CD4-positive, alpha-beta T cell (primary cell): Measurements from ENCODE around the gene MPZL2. TPM values are rescaled to one million over a fixed set of nuclear protein-coding genes. Genes with fewer than 3 reads are reported as not detected.
A peak's percentile ranks its signal among the peaks of the same experiment; 100 is the strongest.

ENCODE experiments used
- ATAC-seq: fragments of 200-7000 bp; cut with Tn5 transposase; one replicate; pipeline ENCODE4 v1.10.0; 2022; ENCODE audit warnings: mild to moderate bottlenecking; ENCODE audit not compliant: poor library complexity
- CTCF ChIA-PET: fragments of 350-600 bp; sonication (Branson Sonifier 250); formaldehyde crosslinking; loops from one replicate; lab custom pipeline; 2021; ENCODE audit warnings: antibody characterized with exemption, inconsistent platforms; lab: Charles Lee
- POLR2A ChIA-PET: fragments of 350-600 bp; sonication (Branson Sonifier 250); formaldehyde crosslinking; loops from one replicate; lab custom pipeline; 2021; ENCODE audit warnings: antibody characterized with exemption, inconsistent platforms; lab: Charles Lee
- DNase-seq, 14 experiments: peaks; one replicate each; pipeline ENCODE4 v3.0.0-alpha.2; 2013 to 2020; ENCODE audit warnings: mixed read lengths in 2 of 14
- H3K27ac ChIP-seq, 2 donors: one replicate each; pipeline versions ENCODE4 v1.5.1 to v1.7.0; 2013; ENCODE audit warnings: low read length in 2 of 2, low read depth in 1 of 2, mild to moderate bottlenecking in 1 of 2
- H3K27me3 ChIP-seq, 2 experiments: 1 replicate in 1 of 2; 2 replicates in 1 of 2; pipeline versions ENCODE4 v1.6.1 to v1.7.0; 2013; ENCODE audit warnings: low read length in 2 of 2, control low read depth in 1 of 2, mild to moderate bottlenecking in 1 of 2, moderate library complexity in 1 of 2; ENCODE audit not compliant: insufficient read depth in 2 of 2, control insufficient read depth in 1 of 2
- H3K36me3 ChIP-seq: one replicate; pipeline ENCODE4 v1.6.1; 2013; ENCODE audit warnings: low read length, control low read depth; ENCODE audit not compliant: insufficient read depth
- H3K4me1 ChIP-seq: one replicate; pipeline ENCODE4 v1.6.1; 2013; ENCODE audit warnings: low read length, control low read depth; ENCODE audit not compliant: insufficient read depth
- H3K4me3 ChIP-seq: one replicate; pipeline ENCODE4 v1.5.1; 2013; ENCODE audit warnings: mild to moderate bottlenecking, low read length, moderate library complexity
- H3K9me3 ChIP-seq, 2 experiments: 1 replicate in 1 of 2; 2 replicates in 1 of 2; pipeline versions ENCODE4 v1.6.1 to v1.7.0; 2013; ENCODE audit warnings: low read length in 2 of 2, mild to moderate bottlenecking in 2 of 2, control low read depth in 1 of 2, moderate library complexity in 1 of 2; ENCODE audit not compliant: control insufficient read depth in 1 of 2, insufficient read depth in 1 of 2
- H3K27ac Mint-ChIP-seq: one replicate; pipeline ENCODE4 v1.8.0; 2020; ENCODE audit warnings: mixed read lengths
- H3K27me3 Mint-ChIP-seq: one replicate; pipeline ENCODE4 v1.8.0; 2021; ENCODE audit warnings: mixed read lengths
- H3K36me3 Mint-ChIP-seq: one replicate; pipeline ENCODE4 v1.8.0; 2021; ENCODE audit warnings: low read depth, mixed read lengths
- H3K4me1 Mint-ChIP-seq: one replicate; pipeline ENCODE4 v1.8.0; 2021; ENCODE audit warnings: low read depth, mixed read lengths
- H3K4me3 Mint-ChIP-seq: one replicate; pipeline ENCODE4 v1.8.0; 2020; ENCODE audit warnings: mild to moderate bottlenecking, mixed read lengths
- H3K9me3 Mint-ChIP-seq: one replicate; pipeline ENCODE4 v1.8.0; 2020; ENCODE audit warnings: mixed read lengths
- CTCF ChIP-seq: fragments of 200-600 bp; IDR thresholded peaks from one replicate; pipeline ENCODE4 v1.8.0; 2022; ENCODE audit warnings: antibody characterized with exemption, mild to moderate bottlenecking
- intact Hi-C, 2 experiments: fragments of 100-400 bp; cut with DNase I in 1 of 2; cut with micrococcal nuclease in 1 of 2; formaldehyde crosslinking; loops; one replicate each; pipeline versions ENCODE4 v1.15.1 to v1.9.0; 2023 to 2025; cut with DNase I, micrococcal nuclease
- total RNA-seq, 174 experiments: library from RNA in 2 of 174; stranded (reverse) in 2 of 174; gene quantifications; one replicate each; pipeline ENCODE4 v1.2.3 and lab custom pipeline; 2021 to 2026

MPZL2 gene
- total RNA-seq, 2 experiments from 2014 or later: 0.95 to 1.8 TPM

GRCh38 chr11:118216621-118217481 is 47.2 kb downstream of the MPZL2 start:
- DNase-seq (peak in 11 of 14 experiments; percentile 19 to 80 (median 37)), ATAC-seq (peak; percentile 75)
- Histone ChIP-seq H3K4me3 (peak overlapping the region; percentile 40), H3K27ac (peak overlapping the region; percentile 10 to 52), H3K9me3 (no peaks in the 10 kb centered on the region), H3K36me3 (peaks cover 25% of the 10 kb centered on the region), H3K4me1 (peaks cover 89% of the 10 kb centered on the region), H3K27me3 (no peaks in the 10 kb centered on the region)
- Mint-ChIP-seq H3K9me3 (no peaks in the 10 kb centered on the region), H3K4me3 (peak overlapping the region; percentile 84), H3K36me3 (peaks cover 33% of the 10 kb centered on the region), H3K27me3 (no peaks in the 10 kb centered on the region), H3K4me1 (peaks cover 99% of the 10 kb centered on the region), H3K27ac (no peak overlapping the region)
- POLR2A ChIA-PET: interaction anchor here (0.6 to 3.7 kb wide), 9 partner anchors 8 to 123 kb away, joined by 3 to 15 read pairs (median 6); partner anchors contain the start of gene JAML
- intact Hi-C loops: loop anchor here in 1 of 2 experiments (5.0 kb wide), 2 partner anchors 35 to 90 kb away; partner anchors contain the start of gene MPZL3
- CTCF ChIA-PET: interaction anchor here (0.7 to 2.5 kb wide), 12 partner anchors 10 to 136 kb away, joined by 3 to 25 read pairs (median 4); partner anchors contain the start of genes MPZL2 and MPZL3
- no peak for TF ChIP-seq CTCF

DNA sequence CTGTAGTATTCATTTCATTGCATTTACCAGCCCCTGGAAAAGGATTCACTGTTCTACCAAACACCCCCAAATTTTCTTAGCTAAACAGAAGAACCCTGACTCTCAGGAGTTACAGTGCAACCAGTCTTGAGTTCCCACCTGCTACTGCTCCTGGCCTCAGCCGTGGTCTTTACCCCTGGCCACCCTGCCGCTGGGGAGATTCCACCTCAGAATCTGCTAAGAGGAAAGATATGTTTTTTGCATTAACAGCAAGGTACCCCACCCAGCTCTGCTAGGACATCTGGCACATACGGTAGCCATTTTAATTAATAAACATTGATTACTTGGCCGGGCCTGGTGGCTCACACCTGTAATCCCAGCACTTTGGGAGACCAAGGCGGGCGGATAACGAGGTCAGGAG is 48.3 kb downstream of the MPZL2 start:
- no peak overlapping the region for H3K4me3 ChIP-seq
- H3K4me1 ChIP-seq: peaks cover 80% of the 10 kb centered on the region
- no peak for ATAC-seq
- ChIA-PET POLR2A (interaction anchor here (0.5 to 3.7 kb wide), 12 partner anchors 9 to 176 kb away, joined by 3 to 15 read pairs (median 6); partner anchors contain the start of genes JAML, MPZL2 and UBE4A), CTCF (interaction anchor here (0.8 to 2.5 kb wide), 9 partner anchors 9 to 80 kb away, joined by 3 to 25 read pairs (median 4); partner anchors contain the start of genes JAML and MPZL3)
- H3K36me3 Mint-ChIP-seq: peaks cover 44% of the 10 kb centered on the region
- H3K36me3 ChIP-seq: peaks cover 34% of the 10 kb centered on the region
- H3K9me3 ChIP-seq: no peaks in the 10 kb centered on the region
- H3K9me3 Mint-ChIP-seq: no peaks in the 10 kb centered on the region
- no peak overlapping the region for H3K27ac Mint-ChIP-seq
- intact Hi-C loops: loop anchor here in 1 of 2 experiments (1.0 to 5.0 kb wide), 4 partner anchors 9 to 92 kb away; partner anchors contain the start of gene MPZL3
- TF ChIP-seq CTCF: no peak
- no peak for DNase-seq
- no peak overlapping the region for H3K27ac ChIP-seq
- peak overlapping the region; percentile 52 for H3K4me3 Mint-ChIP-seq
- peaks cover 94% of the 10 kb centered on the region for H3K4me1 Mint-ChIP-seq
- no peaks in the 10 kb centered on the region for H3K27me3 ChIP-seq
- no peaks in the 10 kb centered on the region for H3K27me3 Mint-ChIP-seq

- Mint-ChIP-seq H3K4me3 (peak overlapping the region; percentile 52), H3K27ac (no peak overlapping the region), H3K36me3 (peaks cover 49% of the 10 kb centered on the region), H3K9me3 (no peaks in the 10 kb centered on the region), H3K27me3 (no peaks in the 10 kb centered on the region), H3K4me1 (peaks cover 94% of the 10 kb centered on the region)
- ChIA-PET POLR2A (interaction anchor here (0.5 to 3.7 kb wide), 13 partner anchors 9 to 177 kb away, joined by 3 to 23 read pairs (median 6); partner anchors contain the start of genes CD3E, JAML, MPZL2 and MPZL3), CTCF (interaction anchor here (0.8 to 2.5 kb wide), 10 partner anchors 9 to 81 kb away, joined by 3 to 25 read pairs (median 4); partner anchors contain the start of gene JAML)
- Histone ChIP-seq H3K4me3 (no peak overlapping the region), H3K27ac (no peak overlapping the region), H3K36me3 (peaks cover 39% of the 10 kb centered on the region), H3K9me3 (no peaks in the 10 kb centered on the region), H3K27me3 (no peaks in the 10 kb centered on the region), H3K4me1 (peaks cover 75% of the 10 kb centered on the region)
- no peak for TF ChIP-seq CTCF
- DNase-seq (peak in 4 of 14 experiments; percentile 52 to 70 (median 53)), ATAC-seq (peak; percentile 41)
- intact Hi-C loops: loop anchor here in 1 of 2 experiments (1.0 to 5.0 kb wide), 4 partner anchors 9 to 92 kb away; partner anchors contain the start of gene MPZL3
Measured at GRCh38 chr11:118215262-118215661, 48.8 kb downstream of the MPZL2 start.
